Measurements from ENCODE around the gene DSC2. TPM values are rescaled to one million over a fixed set of nuclear protein-coding genes. Genes with fewer than 3 reads are reported as not detected.

Gene DSC2
- total and polyA plus RNA-seq, 2 of the 8 experiments (the other 6 are each of a cell fraction or from before 2014, with no cell fraction given): 4.6 to 39.7 TPM

DNA sequence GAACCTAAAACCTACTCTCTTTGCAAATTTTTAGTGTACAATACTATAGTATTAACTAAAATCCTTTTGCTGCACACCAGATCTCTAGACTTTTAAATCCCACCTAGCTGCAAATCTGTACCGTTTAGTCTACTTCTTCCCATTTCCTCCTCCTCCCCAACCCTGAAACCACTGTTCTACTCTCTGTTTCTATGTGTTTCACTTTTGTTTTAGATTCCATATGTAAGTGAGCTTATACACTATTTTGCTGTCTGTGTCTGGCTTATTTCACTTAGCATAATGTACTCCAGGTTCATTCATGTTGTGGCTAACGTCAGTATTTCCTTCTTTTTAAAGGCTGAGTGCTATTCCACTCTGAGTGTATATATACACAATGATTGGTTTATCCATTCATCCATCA is 18.4 kb upstream of the DSC2 start (continued):
- TF ChIP-seq HDAC2 (IDR thresholded peaks at IDR 0.05; ENCODE audit: borderline replicate concordance in 1 of 2, low read depth in 2 of 2, low read length in 2 of 2): no peak
- TF ChIP-seq NRF1 (IDR thresholded peaks at IDR 0.05; ENCODE audit: low read depth, low read length): no peak
- TF ChIP-seq ZNF274 (IDR thresholded peaks at IDR 0.05; ENCODE audit: borderline replicate concordance, extremely low read depth, low read length): no peak
- no peak for TF ChIP-seq SAP30 (IDR thresholded peaks at IDR 0.05; ENCODE audit: insufficient read depth, insufficient replicate concordance, low read length)
- TF ChIP-seq SIX5 (IDR thresholded peaks at IDR 0.05; ENCODE audit: low read depth, low read length): no peak
- no peak for TF ChIP-seq BRCA1 (IDR thresholded peaks at IDR 0.05; ENCODE audit: low read depth, low read length)

Measured in H1 (cell line).